Effector memory CD4-positive, alpha-beta T cell (primary cell): Measurements from ENCODE around the gene SELENOM.

Source experiments
- DNase-seq, 3 donors: peaks; one replicate each; pipeline ENCODE4 v3.0.0-alpha.2; 2020
- H3K27ac ChIP-seq: 2 replicates; pipeline ENCODE4 v1.7.0; 2013; ENCODE audit warnings: mild to moderate bottlenecking, low read length, moderate library complexity; ENCODE audit not compliant: insufficient read depth, poor library complexity, severe bottlenecking
- H3K27me3 ChIP-seq: replicated peaks from 2 replicates; pipeline ENCODE4 v1.7.0; 2013; ENCODE audit warnings: mild to moderate bottlenecking, low read length; ENCODE audit not compliant: insufficient read depth, control insufficient read depth, poor library complexity, severe bottlenecking
- H3K36me3 ChIP-seq: 2 replicates; pipeline ENCODE4 v1.7.0; 2013; ENCODE audit warnings: mild to moderate bottlenecking, low read length, moderate library complexity; ENCODE audit not compliant: control insufficient read depth, insufficient read depth
- H3K4me1 ChIP-seq: 2 replicates; pipeline ENCODE4 v1.7.0; 2013; ENCODE audit warnings: low read length, mild to moderate bottlenecking; ENCODE audit not compliant: control insufficient read depth, insufficient read depth, poor library complexity, severe bottlenecking
- H3K4me3 ChIP-seq: 2 replicates; pipeline ENCODE4 v1.7.0; 2013; ENCODE audit warnings: low read length, low read depth, mild to moderate bottlenecking; ENCODE audit not compliant: insufficient read depth, poor library complexity, severe bottlenecking
- H3K9me3 ChIP-seq: 2 replicates; pipeline ENCODE4 v1.7.0; 2013; ENCODE audit warnings: mild to moderate bottlenecking, low read length, moderate library complexity; ENCODE audit not compliant: control insufficient read depth

The SELENOM gene

DNA sequence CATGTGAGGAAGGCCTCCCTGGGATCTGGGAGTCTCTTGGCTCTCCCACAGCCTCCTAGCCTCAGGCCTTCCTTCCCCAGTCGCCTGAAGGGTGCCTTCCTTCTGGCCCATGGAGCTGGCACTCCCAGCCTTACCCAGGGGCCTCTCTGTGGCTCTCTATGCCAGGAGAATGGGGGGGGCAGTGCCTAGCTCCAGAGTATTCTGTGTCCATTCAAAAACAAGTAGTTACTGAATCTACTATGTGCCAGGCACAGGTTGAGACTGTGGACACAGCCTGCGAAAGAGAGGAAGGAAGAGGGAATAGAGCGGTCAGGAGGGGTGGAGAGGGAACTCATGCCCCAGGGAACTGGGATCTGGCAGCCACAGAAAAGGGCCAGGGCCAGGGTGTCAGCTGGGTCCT lies 35.7 kb upstream of the SELENOM start:
- DNase-seq: no peak
- Histone ChIP-seq H3K36me3 (no peaks in the 10 kb centered on the region), H3K27me3 (no peaks in the 10 kb centered on the region), H3K4me1 (no peaks in the 10 kb centered on the region), H3K9me3 (no peaks in the 10 kb centered on the region), H3K27ac (no peak overlapping the region), H3K4me3 (no peak overlapping the region)

DNA sequence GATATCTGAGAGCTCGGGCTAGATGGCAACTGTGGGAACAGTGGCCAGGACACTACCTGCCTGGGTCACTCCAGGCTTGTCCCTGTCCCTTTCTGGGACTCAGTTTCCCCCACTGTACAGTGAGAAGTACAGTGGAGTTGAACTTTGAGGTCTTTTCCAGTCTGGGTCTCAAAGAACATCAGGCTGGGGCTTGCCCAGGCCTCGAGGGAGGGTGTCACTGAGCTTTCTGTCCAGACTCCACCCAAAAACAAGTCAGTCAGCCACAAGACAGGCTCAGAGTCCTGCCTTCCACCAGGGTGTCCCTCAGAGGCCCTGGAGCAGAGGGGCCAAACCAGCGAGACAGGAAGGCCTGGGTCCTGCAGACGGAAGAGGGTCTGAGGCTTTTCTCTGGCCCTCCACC lies 34.9 kb upstream of the SELENOM start:
- Histone ChIP-seq H3K36me3 (no peaks in the 10 kb centered on the region), H3K4me3 (no peak overlapping the region), H3K9me3 (no peaks in the 10 kb centered on the region), H3K4me1 (no peaks in the 10 kb centered on the region), H3K27ac (no peak overlapping the region), H3K27me3 (no peaks in the 10 kb centered on the region)
- no peak for DNase-seq

DNA sequence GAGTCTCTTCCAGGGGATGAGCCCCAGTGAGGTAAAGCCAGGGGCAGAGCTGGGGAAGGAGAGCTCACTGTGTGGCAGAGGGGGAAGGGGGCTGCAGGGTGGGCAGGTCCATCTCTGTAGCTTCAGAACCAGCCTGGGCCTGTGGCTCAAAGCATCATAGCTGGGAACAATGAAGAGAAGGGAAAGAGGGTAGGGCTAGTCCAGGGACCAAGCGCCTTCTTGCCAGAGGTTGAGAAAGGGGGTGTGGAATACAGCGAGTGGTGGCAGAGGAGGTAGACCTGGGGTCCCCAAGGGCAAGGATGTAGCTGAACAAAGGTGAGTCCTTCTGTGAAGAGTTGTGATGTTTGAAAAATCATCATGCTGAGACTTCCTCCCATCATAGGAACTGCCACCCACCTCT lies 34.2 kb upstream of the SELENOM start:
- H3K4me3 ChIP-seq: no peak overlapping the region

DNA sequence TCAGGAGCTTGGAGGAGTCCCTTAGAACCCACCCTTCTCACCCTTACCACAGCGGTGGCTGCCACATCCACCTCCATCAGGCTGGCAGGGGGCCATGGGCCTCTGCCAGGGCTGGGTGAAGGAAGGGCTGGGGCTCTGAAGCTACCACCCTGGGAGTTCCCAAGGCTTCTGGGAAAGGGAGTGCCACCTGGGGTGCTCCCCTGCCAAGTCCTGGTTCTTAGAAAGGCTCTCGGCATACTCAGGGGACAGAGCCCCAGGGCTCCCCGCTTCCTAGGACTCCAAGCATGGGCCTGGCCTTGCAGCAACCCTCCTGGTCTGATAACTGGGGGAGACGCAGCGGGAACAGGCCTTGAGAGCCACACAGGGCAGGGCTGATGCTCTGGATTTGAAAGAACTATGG lies 33.4 kb upstream of the SELENOM start:
- Histone ChIP-seq H3K4me3 (no peak overlapping the region), H3K27ac (no peak overlapping the region), H3K9me3 (no peaks in the 10 kb centered on the region), H3K36me3 (no peaks in the 10 kb centered on the region), H3K27me3 (no peaks in the 10 kb centered on the region), H3K4me1 (no peaks in the 10 kb centered on the region)
- no peak for DNase-seq

More for the DNA sequence above, 34.2 kb upstream of the SELENOM start:
- Histone ChIP-seq H3K9me3 (no peaks in the 10 kb centered on the region), H3K27me3 (no peaks in the 10 kb centered on the region), H3K4me1 (no peaks in the 10 kb centered on the region), H3K27ac (no peak overlapping the region), H3K36me3 (no peaks in the 10 kb centered on the region)
- no peak for DNase-seq

DNA sequence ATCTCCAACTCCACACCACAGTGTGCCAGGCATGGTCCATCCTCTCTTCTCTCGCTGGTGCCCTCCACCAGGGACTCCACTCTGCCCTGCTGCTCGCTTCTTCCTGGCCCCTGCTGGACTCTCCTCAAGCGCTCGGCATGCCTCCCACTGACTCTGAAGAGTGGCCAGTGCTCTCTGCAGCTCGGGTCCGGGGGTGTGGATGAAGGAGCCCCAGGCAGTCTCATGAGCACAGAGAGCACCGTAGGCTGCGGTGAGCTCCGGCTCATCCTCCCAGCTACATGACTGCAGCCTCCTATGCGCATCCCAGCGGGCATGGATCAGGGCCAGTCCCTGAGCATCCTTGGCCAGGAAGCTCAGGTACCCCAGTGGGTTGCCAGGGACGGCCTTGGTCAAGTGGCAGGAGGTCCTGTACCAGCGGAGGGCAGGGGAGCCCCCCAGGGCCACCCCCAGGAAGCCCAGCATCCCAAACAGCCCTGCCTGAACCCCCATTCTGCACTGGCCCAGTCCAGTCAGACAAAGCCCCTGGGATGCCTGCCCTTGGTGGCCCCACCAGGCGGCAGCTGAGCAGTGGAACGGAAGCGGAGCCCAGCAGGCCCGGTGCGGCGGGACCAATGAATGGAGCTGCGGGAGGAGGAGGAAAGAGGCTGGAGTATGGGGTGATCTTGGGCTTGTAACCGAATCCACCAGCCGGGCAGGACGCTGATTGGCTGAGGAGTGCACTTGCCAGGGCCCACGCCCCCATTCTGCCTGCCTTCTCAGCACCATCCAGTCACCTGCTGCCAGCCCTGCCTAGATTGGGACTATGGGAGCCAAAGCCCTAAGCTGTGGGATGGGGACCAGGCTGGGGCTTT lies 32.7 kb upstream of the SELENOM start, which contains the start of gene PLA2G3:
Gene PLA2G3, minus strand, starts transcription at position 643 of the 851 bp plus-strand sequence. Its CDS starts 154 bp downstream, at position 489.
- Histone ChIP-seq H3K9me3 (no peaks in the 10 kb centered on the region), H3K27me3 (no peaks in the 10 kb centered on the region), H3K4me3 (no peak within 1 kb of the TSS), H3K36me3 (no peaks in the 10 kb centered on the region), H3K4me1 (no peaks in the 10 kb centered on the region), H3K27ac (no peak within 1 kb of the TSS)
- no peak for DNase-seq

DNA sequence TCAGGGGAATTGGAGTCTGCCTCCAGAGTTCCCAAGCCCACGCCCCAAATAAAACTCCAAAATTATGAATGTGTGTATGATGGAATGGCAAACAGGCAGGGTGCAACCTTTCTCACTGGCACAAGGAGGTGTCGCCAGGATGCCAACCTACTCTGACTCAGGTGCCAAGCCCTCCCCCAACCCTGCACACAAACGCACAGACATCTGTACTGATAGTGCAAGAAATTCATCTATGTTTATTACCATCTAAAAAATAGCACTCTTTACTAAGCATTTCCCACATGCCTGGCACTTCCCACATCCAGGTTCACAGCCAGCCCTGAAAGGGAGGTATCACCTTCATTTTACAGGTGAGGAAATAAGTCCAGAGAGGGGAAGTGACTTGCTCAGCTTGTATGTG lies 31.7 kb upstream of the SELENOM start:
- DNase-seq: no peak
- Histone ChIP-seq H3K36me3 (no peaks in the 10 kb centered on the region), H3K27me3 (no peaks in the 10 kb centered on the region), H3K27ac (no peak overlapping the region), H3K9me3 (no peaks in the 10 kb centered on the region), H3K4me1 (no peaks in the 10 kb centered on the region), H3K4me3 (no peak overlapping the region)

DNA sequence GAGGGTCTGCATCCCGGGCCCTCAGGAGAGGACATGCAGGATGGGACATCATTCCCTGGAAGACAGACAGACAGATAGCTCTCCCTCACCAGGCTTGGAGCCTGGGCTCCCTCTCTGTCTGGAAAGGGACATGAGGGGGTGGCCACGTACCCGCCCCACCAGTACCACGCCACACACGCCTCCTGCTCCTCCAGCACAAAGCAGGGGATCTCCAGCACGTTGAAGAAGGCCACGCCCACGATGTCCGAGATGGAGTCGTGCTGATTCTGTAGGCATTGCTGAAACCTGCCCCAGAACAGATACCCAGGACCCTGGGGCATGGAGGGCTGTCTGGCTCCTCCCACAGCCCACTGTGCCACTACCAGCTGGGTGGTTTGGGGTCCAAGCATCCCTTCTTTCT lies 30.8 kb upstream of the SELENOM start:
- H3K36me3 ChIP-seq: no peaks in the 10 kb centered on the region
- no peak overlapping the region for H3K27ac ChIP-seq
- no peaks in the 10 kb centered on the region for H3K4me1 ChIP-seq
- no peaks in the 10 kb centered on the region for H3K9me3 ChIP-seq
- no peak for DNase-seq
- no peaks in the 10 kb centered on the region for H3K27me3 ChIP-seq
- no peak overlapping the region for H3K4me3 ChIP-seq

DNA sequence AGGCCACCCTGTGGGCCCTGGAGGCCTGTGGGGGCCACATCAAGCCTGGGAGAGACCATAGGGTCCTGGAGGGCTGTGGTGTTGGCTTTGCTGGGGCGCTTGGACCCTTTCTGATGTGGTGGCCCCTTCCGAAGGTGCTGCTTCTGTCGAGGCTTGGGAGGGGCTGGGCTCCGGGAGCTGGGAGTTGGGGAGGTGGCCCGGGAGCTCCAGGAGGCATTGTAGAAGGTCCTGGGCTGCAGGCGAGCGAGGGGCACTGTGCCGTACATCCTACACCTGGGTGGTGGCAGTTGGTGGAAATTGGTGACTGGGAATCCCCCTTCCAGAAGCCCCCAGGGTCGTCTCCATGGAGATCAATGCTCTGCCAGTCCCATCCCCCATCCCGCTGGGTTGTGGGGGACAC lies 30.4 kb upstream of the SELENOM start:
- Histone ChIP-seq H3K9me3 (no peaks in the 10 kb centered on the region), H3K4me3 (no peak overlapping the region), H3K27ac (no peak overlapping the region), H3K36me3 (no peaks in the 10 kb centered on the region), H3K27me3 (no peaks in the 10 kb centered on the region), H3K4me1 (no peaks in the 10 kb centered on the region)
- no peak for DNase-seq

DNA sequence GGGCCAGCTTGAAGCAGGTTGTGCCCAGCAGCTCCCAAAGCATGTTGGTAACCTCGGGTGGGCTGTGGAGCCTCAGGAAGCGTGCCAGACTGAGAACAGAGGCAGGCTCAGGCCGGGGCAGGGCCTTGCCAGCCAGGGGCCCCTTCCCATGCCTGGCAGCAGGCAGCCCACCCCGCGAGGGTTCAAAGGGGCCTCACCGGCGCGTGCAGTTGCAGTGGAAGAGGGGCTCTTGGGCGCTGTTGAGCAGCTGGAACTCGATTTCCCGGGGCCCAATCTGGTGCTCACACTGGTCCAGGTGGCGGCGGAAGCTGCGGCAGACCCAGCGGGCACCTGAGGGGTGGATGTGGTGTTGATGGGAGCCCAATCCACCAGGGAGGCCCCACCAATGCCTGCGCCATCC lies 29.3 kb upstream of the SELENOM start:
- Histone ChIP-seq H3K9me3 (no peaks in the 10 kb centered on the region), H3K27ac (no peak overlapping the region), H3K4me3 (no peak overlapping the region), H3K4me1 (no peaks in the 10 kb centered on the region), H3K36me3 (no peaks in the 10 kb centered on the region), H3K27me3 (no peaks in the 10 kb centered on the region)
- DNase-seq: no peak

DNA sequence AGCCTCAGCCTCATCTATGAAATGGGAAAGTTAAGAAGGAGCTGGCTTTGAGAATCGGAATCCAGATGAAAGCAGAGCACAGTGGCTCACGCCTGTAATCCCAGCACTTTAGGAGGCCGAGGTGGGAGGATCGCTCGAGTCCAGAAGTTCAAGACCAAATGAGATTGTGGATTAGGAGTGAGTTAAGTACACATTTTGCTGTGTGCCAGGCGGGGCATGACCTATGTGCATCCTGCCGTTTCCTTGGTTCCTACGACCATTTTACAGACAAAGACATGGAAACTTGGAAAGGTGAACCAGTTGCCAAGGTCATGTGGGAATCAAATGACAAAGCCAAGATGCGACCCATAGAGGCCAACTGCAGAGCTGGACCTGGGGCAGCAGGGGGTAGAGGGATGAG lies 28.8 kb upstream of the SELENOM start:
- DNase-seq: no peak
- Histone ChIP-seq H3K4me3 (no peak overlapping the region), H3K36me3 (no peaks in the 10 kb centered on the region), H3K27me3 (no peaks in the 10 kb centered on the region), H3K27ac (no peak overlapping the region), H3K4me1 (no peaks in the 10 kb centered on the region), H3K9me3 (no peaks in the 10 kb centered on the region)
